Liver (tissue), 9 donors: Measurements from ENCODE around the gene FSCB. TPM values are rescaled to one million over a fixed set of nuclear protein-coding genes. Genes with fewer than 3 reads are reported as not detected.

Source experiments
- DNase-seq: peaks from one replicate; pipeline ENCODE4 v3.0.0-alpha.2; 2017; ENCODE audit warnings: low spot score
- H3K27ac ChIP-seq, 2 donors: one replicate each; pipeline ENCODE4 v1.7.0; 2013; ENCODE audit warnings: inconsistent platforms in 2 of 2, low read length in 2 of 2, control low read depth in 1 of 2, low read depth in 1 of 2, mild to moderate bottlenecking in 1 of 2
- H3K27me3 ChIP-seq, 4 donors: one replicate each; pipeline versions ENCODE4 v1.6.1 to v1.7.0; 2013; ENCODE audit warnings: low read length in 3 of 4, inconsistent platforms in 1 of 4, mild to moderate bottlenecking in 1 of 4, moderate library complexity in 1 of 4; ENCODE audit not compliant: control insufficient read depth in 4 of 4, insufficient read depth in 4 of 4
- H3K36me3 ChIP-seq, 4 donors: one replicate each; pipeline versions ENCODE4 v1.6.1 to v1.7.0; 2013; ENCODE audit warnings: low read length in 3 of 4, mild to moderate bottlenecking in 3 of 4, low read depth in 1 of 4, moderate library complexity in 1 of 4; ENCODE audit not compliant: control insufficient read depth in 4 of 4, insufficient read depth in 3 of 4
- H3K4me1 ChIP-seq, 4 donors: one replicate each; pipeline versions ENCODE4 v1.6.1 to v1.7.0; 2013; ENCODE audit warnings: low read length in 3 of 4, mild to moderate bottlenecking in 3 of 4, moderate library complexity in 1 of 4; ENCODE audit not compliant: control insufficient read depth in 4 of 4, insufficient read depth in 4 of 4
- H3K4me3 ChIP-seq, 3 donors: one replicate each; pipeline versions ENCODE4 v1.6.1 to v1.7.0; 2013; ENCODE audit warnings: low read length in 3 of 3, control low read depth in 1 of 3, low read depth in 1 of 3, mild to moderate bottlenecking in 1 of 3
- H3K9ac ChIP-seq, 2 donors: one replicate each; pipeline ENCODE4 v1.7.0; 2013; ENCODE audit warnings: low read length in 2 of 2, mild to moderate bottlenecking in 2 of 2, moderate library complexity in 2 of 2, control low read depth in 1 of 2, low read depth in 1 of 2
- H3K9me3 ChIP-seq, 4 donors: one replicate each; pipeline versions ENCODE4 v1.6.1 to v1.7.0; 2013; ENCODE audit warnings: low read length in 3 of 4; ENCODE audit not compliant: control insufficient read depth in 4 of 4
- ATF3 ChIP-seq: IDR thresholded peaks from 2 replicates; pipeline ENCODE4 v1.6.1; 2016; ENCODE audit warnings: antibody characterized with exemption
- CTCF ChIP-seq: fragments of 150-350 bp; IDR thresholded peaks from 2 replicates; pipeline ENCODE4 v1.5.1; 2017; ENCODE audit warnings: improper control_type of control experiment, low read depth, low read length; ENCODE audit not compliant: missing input control
- EGR1 ChIP-seq, 2 donors: IDR thresholded peaks; 2 replicates each; pipeline ENCODE4 v1.6.1; 2016 to 2018; ENCODE audit warnings: antibody characterized with exemption in 2 of 2, low read depth in 2 of 2
- FOXA1 ChIP-seq: IDR thresholded peaks from 2 replicates; pipeline ENCODE4 v1.6.1; 2016; ENCODE audit warnings: antibody characterized with exemption
- FOXA2 ChIP-seq: IDR thresholded peaks from 2 replicates; pipeline ENCODE4 v1.6.1; 2016; ENCODE audit warnings: antibody characterized with exemption
- GABPA ChIP-seq, 2 donors: IDR thresholded peaks in 1 of 2; conservative IDR thresholded peaks in 1 of 2; 2 replicates each; pipeline ENCODE4 v1.6.1; 2016; ENCODE audit warnings: antibody characterized with exemption in 2 of 2, mild to moderate bottlenecking in 1 of 2, moderate library complexity in 1 of 2
- HNF4A ChIP-seq, 2 donors: conservative IDR thresholded peaks; 2 replicates each; pipeline ENCODE4 v1.6.1; 2016; ENCODE audit warnings: antibody characterized with exemption in 2 of 2, mild to moderate bottlenecking in 2 of 2
- NR2F2 ChIP-seq: IDR thresholded peaks from 2 replicates; pipeline ENCODE4 v1.6.1; 2016; ENCODE audit warnings: antibody characterized with exemption
- RAD21 ChIP-seq, 2 donors: IDR thresholded peaks; 2 replicates each; pipeline ENCODE4 v1.6.1; 2016; ENCODE audit warnings: antibody characterized with exemption in 2 of 2, mild to moderate bottlenecking in 2 of 2
- RXRA ChIP-seq, 2 donors: IDR thresholded peaks; 2 replicates each; pipeline ENCODE4 v1.6.1; 2017 to 2018; ENCODE audit warnings: antibody characterized with exemption in 2 of 2, mild to moderate bottlenecking in 1 of 2
- SP1 ChIP-seq: IDR thresholded peaks from 2 replicates; pipeline ENCODE4 v1.6.1; 2018; ENCODE audit warnings: antibody characterized with exemption, mild to moderate bottlenecking
- TAF1 ChIP-seq: conservative IDR thresholded peaks from 2 replicates; pipeline ENCODE4 v1.6.1; 2016; ENCODE audit warnings: antibody characterized with exemption, mild to moderate bottlenecking
- ZBTB33 ChIP-seq: IDR thresholded peaks from 2 replicates; pipeline ENCODE4 v1.6.1; 2016; ENCODE audit warnings: antibody characterized with exemption
- WGBS: extraction: QIAGEN DNeasy Blood & Tissue Kit; methylation state at CpG from one replicate; pipeline ENCODE4 v1.1.7; 2013; 5-methylcytosine and 5-hydroxymethylcytosine counted together
- polyA plus RNA-seq, 2 donors: library from polyadenylated mRNA; stranded (reverse) in 1 of 2; unstranded in 1 of 2; fragments of 200-250 nt in 1 of 2; fragments of >200 nt in 1 of 2; fragmentation: Nextera tagmentation in 1 of 2; extraction: Ambion mirVana in 1 of 2; gene quantifications; one replicate each; pipeline versions ENCODE4 v1.2.1 to v1.2.3, GENCODE V29; 2013 to 2015
- total RNA-seq, 2 donors: library from RNA; depleted of rRNA; stranded (reverse); fragments of >200 nt; gene quantifications; one replicate each; pipeline ENCODE4 v1.2.3, GENCODE V29; 2014
- donor health status: healthy.
- donor health status: healthy.
- donor health status: healthy.
- donor health status: healthy.
- donor health status: healthy.

FSCB gene
- not detected for total RNA-seq
- polyA plus RNA-seq: not detected

GRCh38 chr14:44507183-44507582 lies at the start of gene FSCB:
Gene FSCB, minus strand, starts transcription at chr14:44507283. Its CDS starts 296 bp downstream, at chr14:44506987.
- Histone ChIP-seq H3K9me3 (no peaks in the 10 kb centered on the region), H3K27ac (no peak within 1 kb of the TSS), H3K4me1 (no peaks in the 10 kb centered on the region), H3K27me3 (no peaks in the 10 kb centered on the region), H3K4me3 (no peak within 1 kb of the TSS), H3K36me3 (no peaks in the 10 kb centered on the region), H3K9ac (no peak within 1 kb of the TSS)
- 86% methylated on average over 1 of the region's 1 CpG for WGBS
- no peak for TF ChIP-seq ZBTB33
- no peak for DNase-seq

- no peak for DNase-seq
- no peak overlapping the region for H3K9ac ChIP-seq
- TF ChIP-seq CTCF: no peak
- TF ChIP-seq FOXA1: no peak
- no peak for TF ChIP-seq ATF3
- no peak for TF ChIP-seq NR2F2
- TF ChIP-seq TAF1: no peak
- H3K27ac ChIP-seq: no peak overlapping the region
- 89% methylated on average over 2 of the region's 2 CpGs for WGBS
- no peak overlapping the region for H3K4me3 ChIP-seq
- H3K27me3 ChIP-seq: no peaks in the 10 kb centered on the region
- no peaks in the 10 kb centered on the region for H3K4me1 ChIP-seq
- H3K9me3 ChIP-seq: no peaks in the 10 kb centered on the region
- H3K36me3 ChIP-seq: no peaks in the 10 kb centered on the region
These were observed 24.6 kb upstream of the FSCB start for GRCh38 chr14:44531658-44532057.

- Histone ChIP-seq H3K27me3 (no peaks in the 10 kb centered on the region), H3K36me3 (no peaks in the 10 kb centered on the region), H3K9ac (no peak overlapping the region), H3K9me3 (no peaks in the 10 kb centered on the region), H3K4me3 (no peak overlapping the region), H3K27ac (no peak overlapping the region), H3K4me1 (no peaks in the 10 kb centered on the region)
- TF ChIP-seq FOXA2: no peak
- no peak for TF ChIP-seq RXRA (IDR thresholded peaks at IDR 0.05)
- TF ChIP-seq SP1: no peak
- no peak for TF ChIP-seq RAD21 (IDR thresholded peaks at IDR 0.05)
- no peak for TF ChIP-seq EGR1 (IDR thresholded peaks at IDR 0.05; ENCODE audit: low read depth in 2 of 2)
- 75% methylated on average over 3 of the region's 3 CpGs for WGBS
- DNase-seq: no peak
These were observed 23.4 kb upstream of the FSCB start for GRCh38 chr14:44530475-44530874.

- no peaks in the 10 kb centered on the region for H3K9me3 ChIP-seq
- H3K36me3 ChIP-seq: no peaks in the 10 kb centered on the region
- H3K27me3 ChIP-seq: no peaks in the 10 kb centered on the region
- H3K9ac ChIP-seq: no peak overlapping the region
- no peak for DNase-seq
- TF ChIP-seq FOXA2 (no peak), HNF4A (conservative IDR thresholded peaks at IDR 0.05) (no peak), CTCF (no peak), GABPA (IDR thresholded peaks at IDR 0.05 in 1 of 2, conservative IDR thresholded peaks at IDR 0.05 in 1 of 2) (no peak)
- H3K27ac ChIP-seq: no peak overlapping the region
- H3K4me1 ChIP-seq: no peaks in the 10 kb centered on the region
- H3K4me3 ChIP-seq: no peak overlapping the region
- 72% methylated on average over 1 of the region's 1 CpG for WGBS
These were observed 21.9 kb upstream of the FSCB start for GRCh38 chr14:44529026-44529425.
